DND-41 (cell line): Measurements from ENCODE around the gene GUCD1.

Experiments
- ATAC-seq: fragments of 200-7000 bp; cut with Tn5 transposase; 3 replicates; pipeline ENCODE4 v1.9.1; 2021; ENCODE audit warnings: low read depth; ENCODE audit not compliant: insufficient read depth
- DNase-seq: peaks from one replicate; pipeline ENCODE4 v3.0.0-alpha.2; 2020
- H2AFZ ChIP-seq: 2 replicates; pipeline ENCODE4 v1.6.0; 2012; ENCODE audit warnings: low read depth, low read length
- H3K27ac ChIP-seq: 2 replicates; pipeline ENCODE4 v1.5.1; 2012; ENCODE audit warnings: low read length, inconsistent platforms
- H3K27me3 ChIP-seq: fragments of 200-600 bp; sonication (generic); 2 replicates; pipeline ENCODE4 v1.6.0; 2012; ENCODE audit warnings: low read length, mild to moderate bottlenecking, inconsistent platforms; ENCODE audit not compliant: insufficient read depth, poor library complexity
- H3K36me3 ChIP-seq: 2 replicates; pipeline ENCODE4 v1.5.1; 2012; ENCODE audit warnings: low read length, inconsistent platforms; ENCODE audit not compliant: insufficient read depth
- H3K4me1 ChIP-seq: 2 replicates; pipeline ENCODE4 v1.5.1; 2012; ENCODE audit warnings: mild to moderate bottlenecking, low read length; ENCODE audit not compliant: insufficient read depth
- H3K4me2 ChIP-seq: 2 replicates; pipeline ENCODE4 v1.6.0; 2012; ENCODE audit warnings: mild to moderate bottlenecking, moderate library complexity, low read length, inconsistent platforms; ENCODE audit not compliant: insufficient read depth
- H3K4me3 ChIP-seq, 2 experiments: fragments of 200-600 bp in 1 of 2; shearing (Covaris generic) in 1 of 2; 2 replicates each; pipeline ENCODE4 v1.5.1; 2012 to 2016; ENCODE audit warnings: inconsistent platforms in 2 of 2, low read length in 2 of 2, mild to moderate bottlenecking in 2 of 2, low read depth in 1 of 2, moderate library complexity in 1 of 2
- H3K79me2 ChIP-seq: 2 replicates; pipeline ENCODE4 v1.6.0; 2012; ENCODE audit warnings: low read length, inconsistent platforms; ENCODE audit not compliant: insufficient read depth
- H3K9ac ChIP-seq: 2 replicates; pipeline ENCODE4 v1.6.0; 2012; ENCODE audit warnings: low read depth, mild to moderate bottlenecking, inconsistent platforms, low read length, moderate library complexity
- H3K9me3 ChIP-seq: 2 replicates; pipeline ENCODE4 v1.5.1; 2012; ENCODE audit warnings: low read length, moderate library complexity, mild to moderate bottlenecking, inconsistent platforms; ENCODE audit not compliant: insufficient read depth, severe bottlenecking
- H4K20me1 ChIP-seq: 2 replicates; pipeline ENCODE4 v1.6.0; 2012; ENCODE audit warnings: low read length; ENCODE audit not compliant: insufficient read depth
- CTCF ChIP-seq: IDR thresholded peaks from 2 replicates; pipeline ENCODE4 v1.5.1; 2012; ENCODE audit warnings: borderline replicate concordance, low read length, moderate library complexity, mild to moderate bottlenecking; ENCODE audit not compliant: poor library complexity, severe bottlenecking; ENCODE audit errors: extremely low read depth
- EZH2 ChIP-seq: IDR thresholded peaks from 3 replicates; pipeline ENCODE4 v1.6.1; 2012; ENCODE audit warnings: borderline replicate concordance, low read depth, mild to moderate bottlenecking, moderate library complexity, low read length, inconsistent platforms; ENCODE audit not compliant: severe bottlenecking

The GUCD1 gene

GRCh38 chr22:24595863-24596262 lies 40.9 kb upstream of the GUCD1 start:
- H3K36me3 ChIP-seq = no peaks in the 10 kb centered on the region
- no peak overlapping the region for H3K4me3 ChIP-seq
- no peak overlapping the region for H2AFZ ChIP-seq
- DNase-seq (no peak), ATAC-seq (no peak)
- H3K9ac ChIP-seq = no peak overlapping the region
- H3K4me1 ChIP-seq = no peaks in the 10 kb centered on the region
- TF ChIP-seq CTCF (no peak), EZH2 (no peak)
- no peak overlapping the region for H3K4me2 ChIP-seq
- no peak overlapping the region for H3K27ac ChIP-seq
- H3K79me2 ChIP-seq = no peaks in the 10 kb centered on the region
- no peaks in the 10 kb centered on the region for H4K20me1 ChIP-seq
- no peaks in the 10 kb centered on the region for H3K9me3 ChIP-seq
- no peaks in the 10 kb centered on the region for H3K27me3 ChIP-seq

DNA sequence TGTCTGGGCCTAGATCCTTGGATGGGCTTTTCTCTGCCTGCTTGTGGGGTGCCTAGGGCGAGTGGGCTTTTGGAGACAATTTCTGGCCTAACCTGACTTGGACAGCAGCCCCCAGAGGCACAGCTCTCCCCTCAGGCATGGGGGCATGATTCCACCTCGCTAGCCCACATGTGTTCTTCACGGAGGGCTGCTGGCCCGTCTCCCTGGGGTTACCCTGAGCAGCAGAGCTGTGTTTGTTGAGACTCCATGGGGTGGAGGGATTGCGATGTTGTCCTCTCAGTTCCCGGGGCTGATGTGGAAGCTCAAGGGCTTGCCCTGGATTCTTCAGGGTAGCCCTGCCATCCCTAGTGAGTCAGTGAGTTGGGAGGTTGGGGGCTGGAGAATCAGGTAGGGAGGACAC lies 40.3 kb upstream of the GUCD1 start:
- no peaks in the 10 kb centered on the region for H3K36me3 ChIP-seq
- no peaks in the 10 kb centered on the region for H3K9me3 ChIP-seq
- H2AFZ ChIP-seq = no peak overlapping the region
- H3K27me3 ChIP-seq = no peaks in the 10 kb centered on the region
- H4K20me1 ChIP-seq = no peaks in the 10 kb centered on the region
- ATAC-seq (no peak), DNase-seq (no peak)
- no peak overlapping the region for H3K4me2 ChIP-seq
- no peak overlapping the region for H3K27ac ChIP-seq
- TF ChIP-seq CTCF = no peak
- TF ChIP-seq EZH2 = no peak
- no peak overlapping the region for H3K4me3 ChIP-seq
- no peaks in the 10 kb centered on the region for H3K79me2 ChIP-seq
- no peaks in the 10 kb centered on the region for H3K4me1 ChIP-seq
- H3K9ac ChIP-seq = no peak overlapping the region

GRCh38 chr22:24594569-24595120 lies 39.7 kb upstream of the GUCD1 start:
- Histone ChIP-seq H3K9me3 (no peaks in the 10 kb centered on the region), H3K4me2 (no peak overlapping the region), H3K27me3 (no peaks in the 10 kb centered on the region), H3K36me3 (no peaks in the 10 kb centered on the region), H4K20me1 (no peaks in the 10 kb centered on the region), H3K4me3 (no peak overlapping the region), H3K9ac (no peak overlapping the region), H3K4me1 (no peaks in the 10 kb centered on the region), H3K79me2 (no peaks in the 10 kb centered on the region), H2AFZ (no peak overlapping the region), H3K27ac (no peak overlapping the region; the same call in 1 of the 2 replicates)
- no peak for DNase-seq
- TF ChIP-seq EZH2 = no peak
- no peak for TF ChIP-seq CTCF
- no peak for ATAC-seq
